ENCODE results near the gene NEIL3.

Gene NEIL3

DNA sequence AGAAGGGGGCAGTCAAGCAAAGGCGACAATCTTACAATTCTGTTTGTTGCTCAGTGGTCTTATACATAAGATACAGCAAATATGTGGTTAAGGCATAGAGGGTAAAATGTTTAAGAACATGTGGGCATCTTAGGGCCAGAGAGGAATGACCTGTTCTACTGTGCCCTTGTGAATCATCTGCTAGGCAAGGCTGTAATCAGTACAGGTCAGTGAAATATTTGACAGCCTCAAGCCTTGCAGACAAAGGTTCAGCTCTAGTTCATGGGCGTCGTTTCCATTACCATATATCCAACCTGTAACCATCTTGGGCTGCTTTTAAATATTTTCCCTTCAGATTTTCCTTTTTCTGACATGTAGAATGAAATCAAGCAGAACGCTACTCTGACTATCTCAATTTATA lies 95.3 kb downstream of the NEIL3 start:
- H3K27ac ChIP-seq (ENCODE audit: low read length) = no peak overlapping the region
- DNase-seq (no peak), ATAC-seq (ENCODE audit: insufficient read depth, low read depth) (no peak)
- H2AFZ ChIP-seq (ENCODE audit: low read depth, low read length) = no peak overlapping the region
- no peaks in the 10 kb centered on the region for H3K27me3 ChIP-seq (ENCODE audit: insufficient read depth, low read length, poor library complexity)
- H3K9ac ChIP-seq (ENCODE audit: low read depth, low read length) = no peak overlapping the region
- H3K4me3 ChIP-seq (ENCODE audit: low read depth in 1 of 2, low read length in 2 of 2) = no peak overlapping the region
- peaks cover 14% of the 10 kb centered on the region for H3K4me1 ChIP-seq (ENCODE audit: insufficient read depth, low read length)
- TF ChIP-seq, protein P1, sequence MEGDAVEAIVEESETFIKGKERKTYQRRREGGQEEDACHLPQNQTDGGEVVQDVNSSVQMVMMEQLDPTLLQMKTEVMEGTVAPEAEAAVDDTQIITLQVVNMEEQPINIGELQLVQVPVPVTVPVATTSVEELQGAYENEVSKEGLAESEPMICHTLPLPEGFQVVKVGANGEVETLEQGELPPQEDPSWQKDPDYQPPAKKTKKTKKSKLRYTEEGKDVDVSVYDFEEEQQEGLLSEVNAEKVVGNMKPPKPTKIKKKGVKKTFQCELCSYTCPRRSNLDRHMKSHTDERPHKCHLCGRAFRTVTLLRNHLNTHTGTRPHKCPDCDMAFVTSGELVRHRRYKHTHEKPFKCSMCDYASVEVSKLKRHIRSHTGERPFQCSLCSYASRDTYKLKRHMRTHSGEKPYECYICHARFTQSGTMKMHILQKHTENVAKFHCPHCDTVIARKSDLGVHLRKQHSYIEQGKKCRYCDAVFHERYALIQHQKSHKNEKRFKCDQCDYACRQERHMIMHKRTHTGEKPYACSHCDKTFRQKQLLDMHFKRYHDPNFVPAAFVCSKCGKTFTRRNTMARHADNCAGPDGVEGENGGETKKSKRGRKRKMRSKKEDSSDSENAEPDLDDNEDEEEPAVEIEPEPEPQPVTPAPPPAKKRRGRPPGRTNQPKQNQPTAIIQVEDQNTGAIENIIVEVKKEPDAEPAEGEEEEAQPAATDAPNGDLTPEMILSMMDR (IDR thresholded peaks at IDR 0.05; ENCODE audit: borderline replicate concordance, extremely low read depth, low read length, poor library complexity, severe bottlenecking) = no peak
- TF ChIP-seq EZH2 (IDR thresholded peaks at IDR 0.05; ENCODE audit: borderline replicate concordance, low read depth, low read length, severe bottlenecking) = no peak
- no peaks in the 10 kb centered on the region for H3K9me3 ChIP-seq (ENCODE audit: insufficient read depth, low read length, severe bottlenecking)
- no peaks in the 10 kb centered on the region for H3K36me3 ChIP-seq (ENCODE audit: insufficient read depth, low read length)
- H3K4me2 ChIP-seq (ENCODE audit: insufficient read depth, low read length) = no peak overlapping the region
- no peaks in the 10 kb centered on the region for H3K79me2 ChIP-seq (ENCODE audit: insufficient read depth, low read length)
- H4K20me1 ChIP-seq (ENCODE audit: insufficient read depth, low read length) = no peaks in the 10 kb centered on the region

DNA sequence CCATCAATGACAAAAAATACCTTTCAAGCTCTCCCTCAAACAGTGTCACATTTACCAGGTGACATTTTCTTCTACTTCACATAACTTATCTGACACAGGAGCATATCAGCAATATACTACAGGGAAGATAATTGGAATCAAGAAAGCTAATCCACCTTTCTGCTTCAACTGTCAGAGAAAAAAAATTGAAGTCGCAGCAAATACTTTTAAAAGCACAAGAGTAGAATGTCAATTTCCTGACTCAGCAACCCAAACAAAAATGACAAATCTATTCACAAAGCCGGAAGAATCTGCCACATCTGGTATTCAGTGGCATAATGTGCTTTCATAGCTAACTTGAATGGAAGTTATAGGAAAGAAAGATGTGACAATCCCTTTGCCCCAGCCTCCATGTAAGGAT lies 95.8 kb downstream of the NEIL3 start:
- H3K9ac ChIP-seq (ENCODE audit: low read depth, low read length) = no peak overlapping the region
- H3K79me2 ChIP-seq (ENCODE audit: insufficient read depth, low read length) = no peaks in the 10 kb centered on the region
- H3K4me2 ChIP-seq (ENCODE audit: insufficient read depth, low read length) = no peak overlapping the region
- H3K4me1 ChIP-seq (ENCODE audit: insufficient read depth, low read length) = peaks cover 14% of the 10 kb centered on the region
- H4K20me1 ChIP-seq (ENCODE audit: insufficient read depth, low read length) = no peaks in the 10 kb centered on the region
- no peaks in the 10 kb centered on the region for H3K36me3 ChIP-seq (ENCODE audit: insufficient read depth, low read length)
- H3K27ac ChIP-seq (ENCODE audit: low read length) = no peak overlapping the region
- no peaks in the 10 kb centered on the region for H3K9me3 ChIP-seq (ENCODE audit: insufficient read depth, low read length, severe bottlenecking)
- ATAC-seq (ENCODE audit: insufficient read depth, low read depth) = no peak
- H3K4me3 ChIP-seq (ENCODE audit: low read depth in 1 of 2, low read length in 2 of 2) = no peak overlapping the region
- no peak overlapping the region for H2AFZ ChIP-seq (ENCODE audit: low read depth, low read length)
- no peaks in the 10 kb centered on the region for H3K27me3 ChIP-seq (ENCODE audit: insufficient read depth, low read length, poor library complexity)
- DNase-seq = no peak
- TF ChIP-seq EZH2 (IDR thresholded peaks at IDR 0.05; ENCODE audit: borderline replicate concordance, low read depth, low read length, severe bottlenecking) = no peak
- TF ChIP-seq, protein P1 (IDR thresholded peaks at IDR 0.05; ENCODE audit: borderline replicate concordance, extremely low read depth, low read length, poor library complexity, severe bottlenecking) = no peak

DNA sequence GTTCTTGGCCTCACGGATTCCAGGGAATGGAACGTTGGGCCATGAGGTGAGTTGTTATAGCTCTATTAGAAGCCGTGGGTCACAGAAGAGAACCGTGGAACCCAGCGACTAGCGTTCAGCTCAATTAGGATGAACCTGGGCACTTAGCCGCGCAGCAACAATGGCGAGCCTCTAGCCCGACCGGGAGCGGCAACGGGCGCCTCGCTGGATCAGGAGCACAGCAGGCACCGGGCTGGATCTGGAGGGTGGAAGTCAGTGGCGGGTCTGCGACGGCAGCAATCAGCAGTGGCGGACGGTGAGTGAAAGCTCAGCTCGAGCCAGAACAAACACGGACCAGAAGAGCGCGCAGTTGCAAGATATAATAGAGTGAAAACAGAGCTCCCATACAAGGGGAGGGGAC lies 98.3 kb downstream of the NEIL3 start:
- ATAC-seq (ENCODE audit: insufficient read depth, low read depth) (no peak), DNase-seq (no peak)
- Histone ChIP-seq H3K36me3 (ENCODE audit: insufficient read depth, low read length) (no peaks in the 10 kb centered on the region), H3K27ac (ENCODE audit: low read length) (no peak overlapping the region), H2AFZ (ENCODE audit: low read depth, low read length) (no peak overlapping the region), H3K4me3 (ENCODE audit: low read depth in 1 of 2, low read length in 2 of 2) (no peak overlapping the region), H3K4me1 (ENCODE audit: insufficient read depth, low read length) (no peaks in the 10 kb centered on the region), H3K79me2 (ENCODE audit: insufficient read depth, low read length) (no peaks in the 10 kb centered on the region), H3K9me3 (ENCODE audit: insufficient read depth, low read length, severe bottlenecking) (no peaks in the 10 kb centered on the region), H3K9ac (ENCODE audit: low read depth, low read length) (no peak overlapping the region), H3K27me3 (ENCODE audit: insufficient read depth, low read length, poor library complexity) (no peaks in the 10 kb centered on the region), H4K20me1 (ENCODE audit: insufficient read depth, low read length) (no peaks in the 10 kb centered on the region), H3K4me2 (ENCODE audit: insufficient read depth, low read length) (no peak overlapping the region)
- TF ChIP-seq EZH2 (IDR thresholded peaks at IDR 0.05; ENCODE audit: borderline replicate concordance, low read depth, low read length, severe bottlenecking) = no peak
- TF ChIP-seq, protein P1 (IDR thresholded peaks at IDR 0.05; ENCODE audit: borderline replicate concordance, extremely low read depth, low read length, poor library complexity, severe bottlenecking) = no peak

DNA sequence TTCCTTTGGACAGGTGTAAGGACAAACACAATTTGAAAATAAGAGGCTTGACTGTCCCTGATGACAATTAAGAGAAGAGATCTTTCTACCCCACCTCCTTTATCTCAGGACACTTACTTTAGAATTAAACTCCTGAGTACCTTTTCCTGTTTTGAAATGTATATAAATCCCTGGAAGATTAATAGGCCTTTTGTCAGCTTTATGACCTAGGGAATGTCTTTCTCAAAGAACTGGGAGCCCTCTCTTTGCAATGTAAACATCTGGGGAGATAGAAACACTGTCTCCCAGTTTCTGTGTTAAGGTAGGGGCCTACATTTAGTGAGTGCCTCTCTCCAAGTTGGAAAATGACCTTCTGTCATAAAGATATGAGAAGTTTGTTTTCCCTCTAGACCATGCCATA lies 100.9 kb downstream of the NEIL3 start:
- Histone ChIP-seq H3K79me2 (ENCODE audit: insufficient read depth, low read length) (no peaks in the 10 kb centered on the region), H4K20me1 (ENCODE audit: insufficient read depth, low read length) (no peaks in the 10 kb centered on the region), H3K4me1 (ENCODE audit: insufficient read depth, low read length) (no peaks in the 10 kb centered on the region), H2AFZ (ENCODE audit: low read depth, low read length) (no peak overlapping the region), H3K9me3 (ENCODE audit: insufficient read depth, low read length, severe bottlenecking) (no peaks in the 10 kb centered on the region), H3K27ac (ENCODE audit: low read length) (no peak overlapping the region), H3K4me2 (ENCODE audit: insufficient read depth, low read length) (no peak overlapping the region), H3K9ac (ENCODE audit: low read depth, low read length) (no peak overlapping the region), H3K27me3 (ENCODE audit: insufficient read depth, low read length, poor library complexity) (no peaks in the 10 kb centered on the region), H3K36me3 (ENCODE audit: insufficient read depth, low read length) (no peaks in the 10 kb centered on the region), H3K4me3 (ENCODE audit: low read depth in 1 of 2, low read length in 2 of 2) (no peak overlapping the region)
- no peak for ATAC-seq (ENCODE audit: insufficient read depth, low read depth)
- TF ChIP-seq, protein P1 (IDR thresholded peaks at IDR 0.05; ENCODE audit: borderline replicate concordance, extremely low read depth, low read length, poor library complexity, severe bottlenecking) = no peak
- TF ChIP-seq EZH2 (IDR thresholded peaks at IDR 0.05; ENCODE audit: borderline replicate concordance, low read depth, low read length, severe bottlenecking) = no peak
- no peak for DNase-seq

Data from DND-41 (cell line).